ENCODE data around the gene NAV2.
"Not testable (repeated sequence)": the region's sequence is repeated elsewhere in the genome, so short reads cannot be mapped to it uniquely, and the experiment has no call there.

The NAV2 gene

DNA sequence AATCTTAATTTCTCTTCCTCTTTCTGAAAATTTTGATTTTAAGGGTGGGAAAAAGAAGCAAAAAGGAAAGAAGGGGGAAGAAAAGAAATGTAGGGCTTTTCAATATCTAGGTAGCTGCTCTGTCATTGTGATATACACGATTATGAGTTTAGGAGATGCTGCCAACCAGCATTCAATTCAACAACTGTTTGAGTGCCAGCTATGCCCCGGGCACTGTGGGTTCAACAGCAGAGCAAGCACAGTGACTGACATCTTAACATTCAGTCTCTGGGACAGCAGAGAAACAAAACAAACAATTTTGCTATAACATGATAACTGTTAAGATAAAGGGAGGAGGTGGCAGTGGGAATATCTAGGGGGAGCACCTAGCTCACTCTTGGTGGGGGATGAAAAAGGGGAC lies 356.1 kb downstream of the NAV2 start:
- DNase-seq (ENCODE audit: low read depth), result no peak
- TF ChIP-seq, protein P1, sequence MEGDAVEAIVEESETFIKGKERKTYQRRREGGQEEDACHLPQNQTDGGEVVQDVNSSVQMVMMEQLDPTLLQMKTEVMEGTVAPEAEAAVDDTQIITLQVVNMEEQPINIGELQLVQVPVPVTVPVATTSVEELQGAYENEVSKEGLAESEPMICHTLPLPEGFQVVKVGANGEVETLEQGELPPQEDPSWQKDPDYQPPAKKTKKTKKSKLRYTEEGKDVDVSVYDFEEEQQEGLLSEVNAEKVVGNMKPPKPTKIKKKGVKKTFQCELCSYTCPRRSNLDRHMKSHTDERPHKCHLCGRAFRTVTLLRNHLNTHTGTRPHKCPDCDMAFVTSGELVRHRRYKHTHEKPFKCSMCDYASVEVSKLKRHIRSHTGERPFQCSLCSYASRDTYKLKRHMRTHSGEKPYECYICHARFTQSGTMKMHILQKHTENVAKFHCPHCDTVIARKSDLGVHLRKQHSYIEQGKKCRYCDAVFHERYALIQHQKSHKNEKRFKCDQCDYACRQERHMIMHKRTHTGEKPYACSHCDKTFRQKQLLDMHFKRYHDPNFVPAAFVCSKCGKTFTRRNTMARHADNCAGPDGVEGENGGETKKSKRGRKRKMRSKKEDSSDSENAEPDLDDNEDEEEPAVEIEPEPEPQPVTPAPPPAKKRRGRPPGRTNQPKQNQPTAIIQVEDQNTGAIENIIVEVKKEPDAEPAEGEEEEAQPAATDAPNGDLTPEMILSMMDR (IDR thresholded peaks at IDR 0.05; ENCODE audit: low read depth, low read length, missing control alignments), result no peak
- H3K4me3 ChIP-seq (ENCODE audit: low read depth, low read length), result no peak overlapping the region

DNA sequence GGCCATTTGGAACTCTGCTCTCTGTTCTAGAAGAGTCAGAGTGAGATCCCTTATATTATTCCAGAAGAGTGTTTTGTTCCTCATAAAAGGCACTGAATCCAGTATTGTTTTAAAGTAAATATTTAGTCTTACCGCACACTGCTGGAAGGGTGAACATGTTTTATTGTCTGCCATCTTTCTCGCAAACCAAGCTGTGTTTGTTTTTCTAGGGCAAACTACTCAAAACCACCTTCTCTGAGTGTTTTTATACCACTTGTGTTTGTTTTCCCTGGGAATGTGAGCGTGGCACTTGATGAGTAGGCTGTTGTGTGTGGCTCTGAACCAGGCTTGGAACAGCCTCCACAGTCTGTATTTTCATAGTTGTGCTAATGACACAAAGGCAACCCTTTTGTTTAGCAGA lies 357.8 kb downstream of the NAV2 start:
- TF ChIP-seq, protein P1 (IDR thresholded peaks at IDR 0.05; ENCODE audit: low read depth, low read length, missing control alignments), result no peak
- DNase-seq (ENCODE audit: low read depth), result no peak
- no peak overlapping the region for H3K4me3 ChIP-seq (ENCODE audit: low read depth, low read length)

DNA sequence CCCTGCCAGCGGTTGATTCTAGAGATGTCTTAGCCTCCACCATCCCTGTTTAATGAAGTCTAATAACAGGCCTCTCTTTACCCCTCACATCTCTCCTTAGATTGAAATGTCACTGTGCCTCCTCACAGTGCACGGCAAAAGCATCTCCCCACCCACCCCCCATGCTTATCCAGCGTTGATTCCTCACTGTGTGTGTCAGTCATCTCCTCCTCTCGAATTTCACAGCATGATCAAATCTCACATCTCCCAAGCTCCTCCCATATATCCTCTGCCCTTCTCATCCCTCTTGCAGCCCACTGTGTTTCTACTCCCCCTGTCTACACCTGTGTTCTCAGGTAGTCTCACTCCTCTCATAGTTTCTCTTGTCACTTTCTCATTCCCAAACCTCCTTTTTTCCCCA lies 363.0 kb downstream of the NAV2 start:
- no peak for DNase-seq (ENCODE audit: low read depth)
- no peak overlapping the region for H3K4me3 ChIP-seq (ENCODE audit: low read depth, low read length)
- TF ChIP-seq, protein P1 (IDR thresholded peaks at IDR 0.05; ENCODE audit: low read depth, low read length, missing control alignments), result no peak

DNA sequence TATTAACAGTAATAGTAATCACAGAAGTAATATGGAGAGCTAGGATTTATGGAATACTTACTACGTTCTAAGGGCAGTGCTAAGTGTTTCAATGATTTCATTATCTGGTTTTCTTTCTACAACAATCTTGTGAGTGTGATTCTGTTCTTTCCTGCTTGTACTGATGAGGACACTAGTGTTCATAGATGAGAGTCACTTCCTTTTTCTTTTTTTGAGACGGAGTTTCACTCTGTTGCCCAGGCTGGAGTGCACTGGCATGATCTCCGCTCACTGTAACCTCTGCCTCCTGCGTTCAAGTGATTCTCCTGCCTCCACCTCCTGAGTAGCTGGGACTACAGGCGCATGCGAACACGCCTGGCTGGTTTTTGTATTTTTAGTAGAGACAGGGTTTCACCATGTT lies 366.2 kb downstream of the NAV2 start:
- no peak overlapping the region for H3K4me3 ChIP-seq (ENCODE audit: low read depth, low read length)
- no peak for DNase-seq (ENCODE audit: low read depth)
- TF ChIP-seq, protein P1 (IDR thresholded peaks at IDR 0.05; ENCODE audit: low read depth, low read length, missing control alignments), result no peak

DNA sequence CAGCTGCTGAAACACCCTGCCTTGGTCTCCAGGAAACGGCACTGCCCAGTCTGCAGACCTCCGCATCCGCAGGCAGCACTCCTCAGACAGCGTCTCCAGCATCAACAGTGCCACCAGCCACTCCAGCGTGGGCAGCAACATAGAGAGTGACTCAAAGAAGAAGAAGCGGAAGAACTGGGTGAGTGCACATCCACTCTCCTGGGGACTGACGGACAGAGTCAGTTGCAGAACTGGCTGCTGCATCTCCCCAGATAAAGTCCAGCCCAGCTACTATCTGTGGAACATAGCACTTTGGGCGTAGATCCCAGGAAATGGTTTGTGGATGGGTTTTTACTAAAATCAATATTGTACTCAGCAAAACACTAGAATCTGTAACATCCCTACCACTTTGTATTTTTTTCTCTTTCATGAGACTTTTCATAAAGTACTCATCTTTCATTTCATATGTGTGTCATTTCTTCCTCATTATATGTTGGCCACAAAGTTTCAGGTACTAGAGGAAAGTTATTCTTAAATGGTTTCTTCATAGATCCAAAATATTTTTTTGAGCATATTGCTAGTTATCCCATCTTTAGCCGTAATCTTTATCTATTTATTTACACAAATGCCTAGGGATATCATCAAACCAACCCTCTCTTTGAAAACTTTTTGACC lies 367.5 kb downstream of the NAV2 start:
- TF ChIP-seq, protein P1 (IDR thresholded peaks at IDR 0.05; ENCODE audit: low read depth, low read length, missing control alignments), result no peak
- DNase-seq (ENCODE audit: low read depth), result no peak
- no peak overlapping the region for H3K4me3 ChIP-seq (ENCODE audit: low read depth, low read length)

DNA sequence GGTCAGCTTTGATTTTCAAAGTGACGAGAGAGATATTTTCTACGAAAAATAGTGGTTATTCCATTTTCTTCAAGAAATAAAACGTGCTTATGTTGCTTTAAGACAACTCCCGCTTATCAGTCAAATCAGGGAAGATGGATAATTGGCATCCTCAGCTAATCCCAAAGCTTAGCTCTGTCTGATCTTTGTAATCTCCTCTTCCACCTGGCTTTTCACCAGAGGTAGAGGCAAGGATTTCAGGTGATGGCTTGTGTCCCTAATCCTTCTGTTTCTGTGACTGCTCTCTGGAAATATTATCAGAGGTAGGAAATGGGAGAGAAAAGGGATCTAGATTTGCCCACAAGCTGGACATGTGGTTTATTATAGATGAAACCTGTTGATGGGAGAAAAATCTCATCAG lies 368.7 kb downstream of the NAV2 start:
- DNase-seq (ENCODE audit: low read depth), result no peak
- H3K4me3 ChIP-seq (ENCODE audit: low read depth, low read length), result no peak overlapping the region
- TF ChIP-seq, protein P1 (IDR thresholded peaks at IDR 0.05; ENCODE audit: low read depth, low read length, missing control alignments), result no peak

DNA sequence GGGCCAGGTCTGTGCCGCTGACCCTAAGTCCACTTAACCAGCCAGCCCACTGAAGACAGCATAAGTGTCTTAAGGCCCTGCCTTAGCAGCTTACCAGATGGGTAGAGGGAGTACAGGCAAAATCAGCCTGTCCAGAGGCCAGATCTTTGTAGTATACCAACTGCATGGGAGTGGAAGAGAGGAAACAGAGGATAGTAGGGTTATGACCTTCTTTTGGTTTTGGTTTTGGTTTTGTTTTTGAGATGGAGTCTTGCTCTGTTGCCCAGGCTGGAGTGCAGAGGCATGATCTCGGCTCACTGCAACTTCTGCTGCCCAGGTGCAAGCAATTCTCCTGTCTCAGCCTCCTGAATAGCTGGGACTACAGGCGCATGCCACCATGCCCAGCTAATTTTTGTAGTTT lies 371.2 kb downstream of the NAV2 start:
- H3K4me3 ChIP-seq (ENCODE audit: low read depth, low read length); DNase-seq (ENCODE audit: low read depth): not testable (repeated sequence)
